Endothelial cell of umbilical vein (primary cell): Measurements from ENCODE around the gene TNRC6B.

Experiments used
- CTCF ChIP-seq, 2 donors: IDR thresholded peaks; 1 replicate in 1 of 2; 2 replicates in 1 of 2; pipeline ENCODE4 v1.5.1; 2011; ENCODE audit warnings: low read length in 2 of 2, mild to moderate bottlenecking in 2 of 2, moderate library complexity in 2 of 2, control low read depth in 1 of 2, inconsistent platforms in 1 of 2, low read depth in 1 of 2; ENCODE audit not compliant: insufficient read depth in 1 of 2; ENCODE audit errors: extremely low read depth in 1 of 2
- EZH2 ChIP-seq: IDR thresholded peaks from 2 replicates; pipeline ENCODE4 v1.6.1; 2012; ENCODE audit warnings: borderline replicate concordance, low read depth, mild to moderate bottlenecking, moderate library complexity, low read length, inconsistent platforms; ENCODE audit not compliant: severe bottlenecking
- FOS ChIP-seq: IDR thresholded peaks from 2 replicates; pipeline ENCODE4 v1.6.1; 2011; ENCODE audit warnings: mild to moderate bottlenecking, low read length, moderate library complexity, borderline replicate concordance; ENCODE audit not compliant: insufficient read depth
- JUN ChIP-seq: IDR thresholded peaks from 2 replicates; pipeline ENCODE4 v1.6.1; 2011; ENCODE audit warnings: borderline replicate concordance, low read depth; ENCODE audit not compliant: insufficient read length, insufficient read depth
- MAX ChIP-seq: IDR thresholded peaks from 2 replicates; pipeline ENCODE4 v1.6.1; 2011; ENCODE audit not compliant: insufficient read depth, insufficient read length
- POLR2A ChIP-seq: IDR thresholded peaks from 2 replicates; pipeline ENCODE4 v1.6.1; 2012; ENCODE audit warnings: low read depth, mild to moderate bottlenecking, control low read depth, low read length
- POLR2AphosphoS5 ChIP-seq: IDR thresholded peaks from 2 replicates; pipeline ENCODE4 v1.6.1; 2012; ENCODE audit warnings: low read depth, mild to moderate bottlenecking, control low read depth, low read length, moderate library complexity; ENCODE audit not compliant: insufficient read depth

DNA sequence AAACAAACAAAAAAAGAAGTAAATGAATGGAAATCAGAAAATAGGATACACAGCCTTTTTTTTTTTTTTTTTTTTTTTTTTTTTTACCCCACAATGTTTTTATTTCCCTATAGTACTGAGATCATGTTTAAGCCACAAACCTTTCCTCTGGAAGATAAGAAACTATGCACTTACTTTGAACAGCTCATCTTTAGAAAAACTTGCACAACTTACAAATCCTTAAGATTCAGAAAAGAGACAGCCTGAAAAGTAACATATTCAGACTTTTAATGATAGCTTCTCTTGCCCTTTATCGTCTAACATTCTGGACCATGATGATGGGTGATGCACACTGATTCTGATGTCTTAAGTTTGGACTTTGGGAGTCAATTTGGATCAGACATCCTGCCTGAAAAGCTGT, 80.3 kb downstream of the TNRC6B start:
- TF ChIP-seq CTCF (IDR thresholded peaks at IDR 0.05; ENCODE audit: extremely low read depth in 1 of 2, insufficient read depth in 1 of 2, low read depth in 1 of 2, low read length in 2 of 2) (no peak), EZH2 (no peak), POLR2A (no peak), FOS (no peak), JUN (no peak), POLR2AphosphoS5 (no peak), MAX (no peak)
